ENCODE results near the gene CRISPLD2.
"Not testable (repeated sequence)": the region's sequence is repeated elsewhere in the genome, so short reads cannot be mapped to it uniquely, and the experiment has no call there.

Gene CRISPLD2

GRCh38 chr16:84851192-84852127 is 31.7 kb downstream of the CRISPLD2 start:
- Mint-ChIP-seq H3K36me3 (no peaks in the 10 kb centered on the region), H3K4me3 (no peak overlapping the region), H3K27ac (no peak overlapping the region), H3K4me1 (no peaks in the 10 kb centered on the region), H3K9me3 (no peaks in the 10 kb centered on the region)
- ATAC-seq (no peak), DNase-seq (ENCODE audit: low spot score in 2 of 2) (no peak)

DNA sequence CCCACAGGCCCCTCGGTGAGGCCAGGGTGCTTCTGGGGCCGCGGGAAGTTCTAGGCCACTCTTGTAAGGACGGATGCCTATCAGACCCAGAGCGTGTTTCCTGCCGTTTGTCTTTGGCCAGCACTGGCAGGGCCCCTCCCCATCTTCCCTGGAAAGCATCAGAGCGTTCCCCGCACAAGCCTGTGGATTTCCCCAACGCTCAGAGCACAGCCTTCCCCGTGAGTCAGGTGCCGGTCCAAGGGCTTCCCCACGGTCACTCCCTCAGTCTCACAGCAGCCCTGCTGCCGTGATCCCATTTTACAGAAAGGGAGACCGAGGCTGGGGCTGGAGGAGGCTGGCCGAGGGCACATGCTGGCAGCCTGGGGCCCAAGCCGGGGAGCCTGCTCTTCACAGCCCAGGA is 33.7 kb downstream of the CRISPLD2 start:
- H3K4me3 Mint-ChIP-seq, result no peak overlapping the region
- no peak overlapping the region for H3K27ac Mint-ChIP-seq
- no peaks in the 10 kb centered on the region for H3K9me3 Mint-ChIP-seq
- DNase-seq (ENCODE audit: low spot score in 2 of 2), result no peak
- H3K36me3 Mint-ChIP-seq, result no peaks in the 10 kb centered on the region
- H3K4me1 Mint-ChIP-seq, result no peaks in the 10 kb centered on the region
- ATAC-seq, result no peak

DNA sequence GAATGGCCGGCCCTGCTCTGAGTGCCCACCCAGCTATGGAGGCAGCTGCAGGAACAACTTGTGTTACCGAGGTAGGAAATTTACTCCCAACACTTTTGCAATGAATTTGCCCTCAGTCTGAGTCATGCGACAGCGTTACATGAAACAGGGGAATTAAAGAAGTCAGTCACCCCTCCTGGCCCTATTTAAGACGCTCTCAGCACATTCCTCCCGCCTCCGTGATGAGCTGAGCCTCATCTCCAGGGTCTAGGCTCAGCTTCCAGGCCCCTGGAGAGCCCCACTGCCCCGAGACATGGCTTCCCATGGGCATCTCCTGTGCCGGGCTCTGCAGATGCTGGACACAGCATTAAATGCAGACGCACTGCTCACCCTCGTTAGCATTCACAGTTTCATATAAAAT is 35.0 kb downstream of the CRISPLD2 start:
- Mint-ChIP-seq H3K36me3 (no peaks in the 10 kb centered on the region), H3K9me3 (no peaks in the 10 kb centered on the region), H3K4me3 (no peak overlapping the region), H3K4me1 (no peaks in the 10 kb centered on the region), H3K27ac (no peak overlapping the region)
- ATAC-seq (no peak), DNase-seq (ENCODE audit: low spot score in 2 of 2) (no peak)

GRCh38 chr16:84855435-84856202 is 35.8 kb downstream of the CRISPLD2 start:
- H3K36me3 Mint-ChIP-seq; H3K27ac Mint-ChIP-seq; ATAC-seq; H3K4me1 Mint-ChIP-seq; H3K9me3 Mint-ChIP-seq; DNase-seq (ENCODE audit: low spot score in 2 of 2); H3K4me3 Mint-ChIP-seq: not testable (repeated sequence)

DNA sequence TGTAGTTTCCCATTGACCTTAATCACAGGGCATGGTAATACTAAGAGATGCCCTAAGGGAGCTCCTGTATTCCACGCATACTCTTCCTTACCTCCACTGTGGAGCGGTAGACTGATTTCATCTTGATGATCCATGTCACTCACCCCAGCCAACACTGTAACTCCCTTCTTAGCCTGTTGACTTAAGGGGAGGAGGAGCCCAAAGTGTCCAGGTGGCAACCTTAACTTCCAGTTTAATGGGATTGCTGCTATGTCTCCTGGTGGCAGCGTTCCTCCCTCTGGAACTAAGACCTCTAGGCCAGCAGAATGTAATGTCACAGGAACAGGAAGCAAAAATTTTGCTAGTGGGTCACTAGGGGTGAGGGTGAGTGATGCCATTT is 36.4 kb downstream of the CRISPLD2 start:
- H3K4me3 Mint-ChIP-seq; H3K9me3 Mint-ChIP-seq; H3K36me3 Mint-ChIP-seq; H3K4me1 Mint-ChIP-seq; ATAC-seq; DNase-seq (ENCODE audit: low spot score in 2 of 2); H3K27ac Mint-ChIP-seq: not testable (repeated sequence)

- H3K4me1 Mint-ChIP-seq; H3K36me3 Mint-ChIP-seq; DNase-seq (ENCODE audit: low spot score in 2 of 2); H3K27ac Mint-ChIP-seq; ATAC-seq; H3K4me3 Mint-ChIP-seq; H3K9me3 Mint-ChIP-seq: not testable (repeated sequence)
Observed at GRCh38 chr16:84856811-84857210, 37.0 kb downstream of the CRISPLD2 start.

DNA sequence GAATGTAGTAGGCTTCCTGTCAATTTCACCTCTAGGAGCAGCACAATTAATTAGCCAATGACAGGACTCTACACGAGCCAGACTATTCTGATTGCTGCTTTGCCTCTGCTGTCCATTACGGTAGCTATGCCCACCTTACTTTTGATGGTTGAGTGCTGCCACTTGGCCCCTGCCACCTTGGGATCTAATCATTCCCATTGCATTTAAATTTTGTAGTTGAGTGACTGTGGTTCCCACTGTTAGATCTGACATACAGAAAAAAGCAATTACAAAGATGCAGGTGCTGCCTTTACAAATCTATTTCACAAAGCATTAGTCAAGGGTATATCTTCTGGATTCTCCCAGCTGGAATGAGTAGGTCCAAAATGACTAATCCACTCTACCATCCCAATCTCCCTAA is 39.9 kb downstream of the CRISPLD2 start:
- H3K36me3 Mint-ChIP-seq, result no peaks in the 10 kb centered on the region
- ATAC-seq, result no peak
- H3K4me1 Mint-ChIP-seq, result no peaks in the 10 kb centered on the region
- H3K27ac Mint-ChIP-seq, result no peak overlapping the region
- peaks cover 4% of the 10 kb centered on the region for H3K9me3 Mint-ChIP-seq
- H3K4me3 Mint-ChIP-seq, result no peak overlapping the region
- DNase-seq (ENCODE audit: low spot score in 2 of 2), result no peak

DNA sequence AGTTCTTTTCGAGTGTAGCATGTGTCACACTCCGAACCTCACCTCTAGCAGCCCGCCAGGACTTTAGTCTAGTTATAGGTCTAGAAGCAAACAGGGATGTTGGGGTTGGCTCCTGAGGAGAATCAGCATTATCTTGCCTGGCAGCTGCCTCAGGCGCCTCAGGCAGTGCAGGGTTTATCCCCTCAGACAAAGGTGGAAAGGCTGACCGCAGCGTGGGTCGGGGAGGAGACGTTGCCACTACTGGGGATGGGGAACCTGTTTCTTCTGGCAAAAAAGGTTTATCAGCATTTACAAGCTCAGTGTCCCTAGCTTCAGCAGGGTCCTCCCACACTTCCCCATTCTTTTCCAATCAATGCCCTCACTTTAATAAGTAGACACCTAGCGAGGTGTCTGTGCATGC is 40.6 kb downstream of the CRISPLD2 start:
- H3K36me3 Mint-ChIP-seq, result no peaks in the 10 kb centered on the region

DNA sequence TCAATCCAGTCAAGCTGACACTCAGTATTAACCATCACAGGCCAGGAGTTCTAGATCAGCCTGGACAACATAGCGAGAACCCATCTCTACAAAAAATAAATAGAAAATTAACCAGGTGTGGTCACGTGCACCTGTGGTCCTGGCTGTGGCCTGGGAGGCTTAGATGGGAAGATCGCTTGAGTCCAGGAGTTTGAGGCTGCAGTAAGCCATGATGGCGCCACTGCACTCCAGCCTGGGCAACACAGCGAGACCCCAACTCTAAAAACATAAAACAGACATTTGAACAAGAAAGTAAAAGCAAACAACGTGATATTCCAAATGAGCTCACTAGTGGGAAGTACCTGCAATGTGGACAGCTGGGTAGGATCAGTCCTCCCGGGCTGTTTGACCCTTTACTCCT is 41.9 kb downstream of the CRISPLD2 start:
- DNase-seq (ENCODE audit: low spot score in 2 of 2) (no peak), ATAC-seq (no peak)
- Mint-ChIP-seq H3K36me3 (no peaks in the 10 kb centered on the region), H3K27ac (no peak overlapping the region), H3K4me3 (no peak overlapping the region), H3K9me3 (peaks cover 4% of the 10 kb centered on the region), H3K4me1 (no peaks in the 10 kb centered on the region)

More for the DNA sequence above, 40.6 kb downstream of the CRISPLD2 start:
- Mint-ChIP-seq H3K4me3 (no peak overlapping the region), H3K9me3 (peaks cover 4% of the 10 kb centered on the region), H3K27ac (no peak overlapping the region), H3K4me1 (no peaks in the 10 kb centered on the region)
- ATAC-seq (no peak), DNase-seq (ENCODE audit: low spot score in 2 of 2) (no peak)

DNA sequence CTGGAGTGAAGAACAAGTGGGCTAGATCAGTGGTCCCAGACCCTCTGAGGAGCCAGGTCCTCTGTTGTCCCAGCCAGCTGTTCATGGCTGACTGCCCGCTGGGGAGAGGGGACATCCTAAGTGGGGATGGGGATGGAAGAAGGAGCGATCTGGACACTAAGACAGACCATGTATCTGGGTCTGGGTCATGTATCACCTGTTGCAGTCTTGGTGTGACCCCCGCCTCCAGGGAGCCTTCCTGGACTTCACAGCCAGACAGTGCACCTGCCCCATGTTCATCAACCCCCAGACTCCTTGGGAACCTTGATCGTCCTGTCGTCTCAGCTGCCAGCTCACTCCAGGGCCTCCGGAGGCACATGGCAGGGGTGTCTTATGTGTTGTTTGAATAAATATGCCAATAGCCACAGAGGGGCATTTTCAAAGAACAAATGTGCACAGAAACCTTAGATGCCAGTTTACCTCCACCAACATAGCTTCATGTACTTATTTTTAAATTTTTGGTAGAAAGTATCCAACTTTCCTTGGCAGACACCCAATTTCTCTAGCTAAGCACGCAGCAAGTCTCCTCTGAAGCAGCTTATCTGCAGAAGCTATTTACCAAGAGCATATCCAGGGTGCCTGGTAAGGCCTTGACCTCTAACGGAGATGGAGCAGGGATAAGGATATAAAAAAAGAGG is 43.2 kb downstream of the CRISPLD2 start:
- Mint-ChIP-seq H3K4me3 (no peak overlapping the region), H3K36me3 (no peaks in the 10 kb centered on the region), H3K9me3 (peaks cover 4% of the 10 kb centered on the region), H3K4me1 (no peaks in the 10 kb centered on the region), H3K27ac (no peak overlapping the region)
- ATAC-seq (no peak), DNase-seq (ENCODE audit: low spot score in 2 of 2) (no peak)

- H3K27ac Mint-ChIP-seq, result no peak overlapping the region
- ATAC-seq, result no peak
- H3K4me3 Mint-ChIP-seq, result no peak overlapping the region
- no peaks in the 10 kb centered on the region for H3K36me3 Mint-ChIP-seq
- DNase-seq (ENCODE audit: low spot score in 2 of 2), result no peak
- H3K4me1 Mint-ChIP-seq, result no peaks in the 10 kb centered on the region
- H3K9me3 Mint-ChIP-seq, result peaks cover 4% of the 10 kb centered on the region
Observed at GRCh38 chr16:84863481-84863814, 43.7 kb downstream of the CRISPLD2 start.

DNA sequence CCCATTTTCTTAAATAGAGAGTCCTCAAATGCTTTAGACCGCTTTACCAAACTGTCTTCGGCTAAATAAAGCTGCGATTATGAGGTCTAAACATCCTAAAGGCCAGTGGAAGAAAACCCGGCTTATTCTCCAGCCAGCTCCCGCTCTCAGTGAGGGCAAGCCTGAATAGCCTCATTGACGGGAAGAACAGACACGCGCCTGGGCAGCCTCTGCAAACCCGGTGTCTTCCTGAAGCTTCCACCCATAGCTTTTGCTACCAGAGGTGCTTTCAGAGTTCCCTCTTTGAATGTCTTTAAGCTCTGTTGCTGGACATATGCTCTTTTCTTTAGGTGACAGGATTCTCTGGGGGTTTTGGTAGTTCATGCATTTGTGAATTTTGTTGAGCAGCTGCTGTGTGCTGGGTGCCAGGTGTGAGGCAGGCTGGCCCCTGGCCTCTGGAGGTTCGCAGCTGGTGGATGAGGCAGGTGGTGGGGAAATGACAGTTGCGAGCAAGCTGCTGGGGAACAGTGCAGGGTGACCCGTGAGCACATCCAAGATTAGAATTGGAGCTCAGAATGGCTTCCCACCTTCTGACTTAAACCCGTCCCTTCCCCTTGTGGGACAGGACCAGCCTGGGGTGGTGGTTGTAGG is 44.7 kb downstream of the CRISPLD2 start:
- Mint-ChIP-seq H3K27ac (no peak overlapping the region), H3K4me3 (no peak overlapping the region), H3K4me1 (no peaks in the 10 kb centered on the region), H3K9me3 (peaks cover 4% of the 10 kb centered on the region), H3K36me3 (no peaks in the 10 kb centered on the region)
- DNase-seq (ENCODE audit: low spot score in 2 of 2) (no peak), ATAC-seq (no peak)

- no peaks in the 10 kb centered on the region for H3K36me3 Mint-ChIP-seq
- H3K4me3 Mint-ChIP-seq, result no peak overlapping the region
- H3K27ac Mint-ChIP-seq, result peak overlapping the region; percentile 75
- DNase-seq (ENCODE audit: low spot score in 2 of 2), result no peak
- no peaks in the 10 kb centered on the region for H3K9me3 Mint-ChIP-seq
- no peaks in the 10 kb centered on the region for H3K4me1 Mint-ChIP-seq
- no peak for ATAC-seq
Observed at GRCh38 chr16:84867696-84868095, 47.9 kb downstream of the CRISPLD2 start.

DNA sequence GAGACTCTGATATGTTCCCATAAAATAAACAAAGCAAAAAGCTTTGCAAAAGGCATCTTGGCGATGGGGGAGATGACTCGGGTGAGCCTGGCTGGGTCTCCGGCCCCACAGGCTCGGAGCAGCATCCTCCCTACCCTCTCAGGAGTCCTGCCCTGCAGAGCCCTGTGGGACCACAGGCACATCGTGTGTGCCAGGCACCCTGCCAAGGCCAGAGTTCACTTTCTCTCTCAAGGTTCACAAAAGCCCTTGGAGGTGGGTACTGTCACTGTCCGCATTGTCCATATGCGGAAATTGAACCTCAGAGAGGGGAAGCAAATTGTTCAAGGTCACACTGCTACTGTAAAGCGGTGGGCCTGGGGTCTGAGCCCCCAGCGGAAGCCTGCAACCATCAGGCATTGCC is 48.5 kb downstream of the CRISPLD2 start:
- Mint-ChIP-seq H3K27ac (peak overlapping the region; percentile 75), H3K4me1 (no peaks in the 10 kb centered on the region), H3K36me3 (no peaks in the 10 kb centered on the region), H3K4me3 (no peak overlapping the region), H3K9me3 (no peaks in the 10 kb centered on the region)
- ATAC-seq (no peak), DNase-seq (ENCODE audit: low spot score in 2 of 2) (no peak)

- H3K27ac Mint-ChIP-seq, result no peak overlapping the region
Observed at GRCh38 chr16:84868829-84869472, 49.2 kb downstream of the CRISPLD2 start.

More at GRCh38 chr16:84868829-84869472, 49.2 kb downstream of the CRISPLD2 start:
- DNase-seq (ENCODE audit: low spot score in 2 of 2) (no peak), ATAC-seq (peak; percentile 22)
- H3K4me3 Mint-ChIP-seq, result no peak overlapping the region
- no peaks in the 10 kb centered on the region for H3K36me3 Mint-ChIP-seq
- no peaks in the 10 kb centered on the region for H3K4me1 Mint-ChIP-seq
- H3K9me3 Mint-ChIP-seq, result no peaks in the 10 kb centered on the region
